HFFc6 (cell line): Measurements from ENCODE around the gene ANKRD53. TPM values are rescaled to one million over a fixed set of nuclear protein-coding genes. Genes with fewer than 3 reads are reported as not detected.

Experiments used
- DNase-seq: peaks from one replicate; pipeline ENCODE4 v3.0.0-alpha.2; 2018
- H3K27ac Mint-ChIP-seq: 2 replicates; pipeline ENCODE4 v1.8.0; 2020; ENCODE audit warnings: mild to moderate bottlenecking, mixed read lengths
- H3K27me3 Mint-ChIP-seq: 2 replicates; pipeline ENCODE4 v1.8.0; 2021; ENCODE audit warnings: mild to moderate bottlenecking, moderate library complexity, mixed read lengths; ENCODE audit not compliant: insufficient read depth
- H3K36me3 Mint-ChIP-seq: 2 replicates; pipeline ENCODE4 v1.8.0; 2021; ENCODE audit warnings: low read depth, mixed read lengths
- H3K4me1 Mint-ChIP-seq: 2 replicates; pipeline ENCODE4 v1.8.0; 2020; ENCODE audit warnings: low read depth, mixed read lengths
- H3K4me3 Mint-ChIP-seq: 2 replicates; pipeline ENCODE4 v1.8.0; 2020; ENCODE audit warnings: mild to moderate bottlenecking, moderate library complexity, mixed read lengths
- H3K9me3 Mint-ChIP-seq: 2 replicates; pipeline ENCODE4 v1.8.0; 2020; ENCODE audit warnings: mild to moderate bottlenecking, mixed read lengths
- CTCF ChIP-seq: fragments of 200-600 bp; sonication (generic); IDR thresholded peaks from 2 replicates; pipeline ENCODE4 v1.5.0; 2021; ENCODE audit warnings: antibody characterized with exemption, mild to moderate bottlenecking
- total RNA-seq, 6 experiments: library from RNA; stranded (reverse); fragmentation: NEBNext Ultra II Directional; extraction: Animal tissue kit (Norgen Biotek cat#: 25700); gene quantifications; 2 replicates in 1 of 6; 3 replicates in 5 of 6; pipeline ENCODE4 v1.2.3, GENCODE V29; 2021

ANKRD53 gene
- total RNA-seq, 6 experiments from 2014 or later, result 0.64 to 1.1 (median 0.85) TPM

GRCh38 chr2:70947556-70948184, 30.8 kb upstream of the ANKRD53 start:
- Mint-ChIP-seq H3K36me3 (no peaks in the 10 kb centered on the region), H3K4me3 (peak overlapping the region; percentile 91), H3K4me1 (peaks cover 37% of the 10 kb centered on the region), H3K9me3 (no peaks in the 10 kb centered on the region), H3K27me3 (peaks cover 7% of the 10 kb centered on the region), H3K27ac (peak overlapping the region; percentile 91)
- peak; percentile 57 for DNase-seq
- TF ChIP-seq CTCF, result no peak

DNA sequence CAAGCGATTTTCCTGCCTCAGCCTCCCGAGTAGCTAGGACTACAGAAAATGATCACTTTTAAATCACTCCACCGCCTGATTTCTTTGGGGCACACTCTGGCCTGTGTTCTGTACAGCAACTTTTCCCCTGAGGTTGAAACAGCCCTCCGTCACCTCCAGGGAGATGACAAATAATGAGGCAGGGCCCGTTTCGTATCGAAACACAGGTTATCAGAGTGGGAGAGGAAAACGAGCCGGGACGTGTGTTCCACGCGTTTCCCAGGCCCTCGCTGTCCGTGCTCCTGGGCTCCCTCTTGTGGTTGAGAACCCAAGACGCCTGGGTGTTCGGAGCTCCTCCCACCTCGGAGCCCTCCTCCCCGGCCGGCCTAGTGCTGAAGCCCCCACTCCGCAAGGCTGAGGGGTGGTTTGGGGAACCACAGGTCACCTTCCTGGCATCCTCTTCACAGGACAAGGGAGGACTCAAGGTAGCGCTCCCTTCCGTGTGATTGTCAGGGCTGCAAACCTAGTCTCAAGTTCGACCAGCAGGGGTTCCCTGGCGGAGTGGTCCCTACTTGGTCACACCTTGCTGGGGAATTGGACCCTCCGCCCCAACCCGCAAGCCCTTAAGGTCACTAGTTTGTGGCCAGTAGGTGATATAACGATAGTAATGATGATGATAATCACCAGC, 30.0 kb upstream of the ANKRD53 start:
- H3K4me1 Mint-ChIP-seq, result peaks cover 37% of the 10 kb centered on the region
- peak; percentile 64 for DNase-seq
- H3K27me3 Mint-ChIP-seq, result peaks cover 7% of the 10 kb centered on the region
- H3K36me3 Mint-ChIP-seq, result no peaks in the 10 kb centered on the region
- H3K9me3 Mint-ChIP-seq, result no peaks in the 10 kb centered on the region
- H3K27ac Mint-ChIP-seq, result peak overlapping the region; percentile 91
- H3K4me3 Mint-ChIP-seq, result peak overlapping the region; percentile 91
- TF ChIP-seq CTCF, result peak; percentile 92

GRCh38 chr2:70949086-70949485, 29.3 kb upstream of the ANKRD53 start:
- H3K4me1 Mint-ChIP-seq, result peaks cover 37% of the 10 kb centered on the region
- no peak for DNase-seq
- no peak overlapping the region for H3K27ac Mint-ChIP-seq
- H3K9me3 Mint-ChIP-seq, result no peaks in the 10 kb centered on the region
- no peak overlapping the region for H3K4me3 Mint-ChIP-seq
- no peaks in the 10 kb centered on the region for H3K36me3 Mint-ChIP-seq
- H3K27me3 Mint-ChIP-seq, result peaks cover 7% of the 10 kb centered on the region
- TF ChIP-seq CTCF, result no peak

DNA sequence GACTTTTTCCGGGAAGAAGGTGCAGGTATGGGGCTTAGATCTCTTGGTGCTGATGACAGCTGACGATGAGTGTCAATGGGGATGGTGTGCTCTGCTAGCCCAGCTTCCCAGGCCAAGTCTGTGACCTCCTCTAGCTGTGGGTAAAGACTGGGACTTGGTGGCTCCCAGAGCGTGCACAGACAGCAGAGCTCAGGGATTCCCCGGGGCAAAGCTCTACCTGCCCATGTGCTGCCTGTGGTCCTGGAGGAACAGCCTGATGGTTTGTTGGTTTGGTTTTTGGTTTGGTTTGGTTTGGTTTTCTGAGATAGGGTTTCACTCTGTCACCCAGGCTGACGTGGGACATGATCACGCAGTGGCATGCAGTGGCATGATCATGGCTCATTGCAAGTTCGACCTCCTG, 23.5 kb upstream of the ANKRD53 start:
- no peak for TF ChIP-seq CTCF
- H3K4me3 Mint-ChIP-seq, result no peak overlapping the region
- no peaks in the 10 kb centered on the region for H3K9me3 Mint-ChIP-seq
- no peak overlapping the region for H3K27ac Mint-ChIP-seq
- peaks cover 30% of the 10 kb centered on the region for H3K27me3 Mint-ChIP-seq
- H3K4me1 Mint-ChIP-seq, result peaks cover 6% of the 10 kb centered on the region; the same call in 1 of the 2 replicates
- no peaks in the 10 kb centered on the region for H3K36me3 Mint-ChIP-seq
- DNase-seq, result no peak

DNA sequence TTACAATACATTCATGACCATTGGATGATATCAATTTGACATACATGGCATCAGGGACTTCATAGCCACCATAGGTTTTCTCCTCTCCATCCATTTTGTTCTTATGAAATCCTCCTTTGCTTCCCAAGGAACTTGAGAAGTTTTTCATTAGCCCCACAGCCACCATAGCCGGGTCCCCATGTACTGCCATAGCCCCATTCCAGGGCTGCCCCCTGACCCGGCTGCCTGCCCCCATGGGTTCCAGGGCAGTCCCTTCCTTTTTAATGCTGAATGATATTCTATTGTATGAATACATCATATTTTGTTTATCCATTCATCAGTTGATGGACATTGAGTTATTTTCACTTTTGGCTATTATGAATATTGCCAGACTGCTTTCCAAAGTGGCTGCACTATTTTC, 22.3 kb upstream of the ANKRD53 start:
- no peak for TF ChIP-seq CTCF
- no peak overlapping the region for H3K27ac Mint-ChIP-seq
- H3K4me3 Mint-ChIP-seq, result no peak overlapping the region

More for the DNA sequence above, 22.3 kb upstream of the ANKRD53 start:
- Mint-ChIP-seq H3K36me3 (no peaks in the 10 kb centered on the region), H3K27me3 (peaks cover 31% of the 10 kb centered on the region), H3K9me3 (no peaks in the 10 kb centered on the region), H3K4me1 (peaks cover 6% of the 10 kb centered on the region; the same call in 1 of the 2 replicates)
- DNase-seq, result no peak
